ENCODE measurements around the gene ACBD5.
"Not testable (repeated sequence)": the region's sequence is repeated elsewhere in the genome, so short reads cannot be mapped to it uniquely, and the experiment has no call there.

Gene ACBD5

DNA sequence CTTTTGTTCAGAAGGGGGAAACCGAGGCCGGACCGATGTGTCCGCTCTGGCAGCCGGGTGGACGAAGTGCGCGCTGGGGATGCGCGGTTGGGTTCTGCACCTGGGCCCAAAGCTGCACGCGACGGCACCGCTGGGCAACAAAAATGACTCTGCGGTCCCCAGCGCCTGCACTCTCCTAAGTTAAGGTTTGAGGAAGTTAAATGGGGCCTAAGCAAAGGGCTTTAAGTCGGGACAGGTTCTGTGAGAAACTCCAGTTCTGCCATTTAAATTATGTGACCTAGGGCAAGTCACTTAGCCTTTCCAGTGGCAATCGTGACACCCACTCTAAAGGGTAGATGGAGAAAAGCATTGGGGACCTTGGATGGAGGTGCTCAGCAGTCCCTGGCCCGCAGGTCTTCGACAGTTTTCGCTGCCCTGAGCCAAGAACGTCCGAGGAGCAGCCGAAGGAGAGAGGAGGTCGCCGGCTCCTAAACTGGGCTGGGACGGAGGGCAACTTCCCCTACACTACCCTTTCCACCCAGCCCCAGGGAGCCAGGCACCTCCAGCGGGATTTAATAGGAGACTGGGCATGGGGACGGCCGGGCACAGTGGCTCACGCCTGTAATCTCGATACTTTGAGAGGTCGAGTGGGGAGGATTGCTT lies 534 bp upstream of the ACBD5 start:
- no peak for DNase-seq (ENCODE audit: extremely low read depth in 1 of 2, low read depth in 1 of 2)

DNA sequence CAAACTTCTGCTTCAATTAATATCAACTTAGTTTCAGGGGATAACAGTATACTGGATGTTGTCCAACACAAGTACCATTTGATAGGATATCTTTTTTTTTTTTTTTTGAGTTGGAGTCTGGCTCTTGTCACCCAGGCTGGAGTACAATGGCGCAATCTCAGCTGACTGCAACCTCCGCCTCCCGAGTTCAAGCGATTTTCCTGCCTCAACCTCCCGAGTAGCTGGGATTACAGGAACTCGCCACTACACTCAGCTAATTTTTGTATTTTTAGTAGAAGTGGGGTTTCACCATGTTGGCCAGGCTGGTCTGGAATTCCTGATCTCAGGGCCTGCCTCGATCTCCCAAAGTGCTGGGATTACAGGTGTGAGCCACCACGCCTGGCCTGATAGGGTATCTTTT lies 3.1 kb downstream of the ACBD5 start:
- not testable (repeated sequence) for DNase-seq (ENCODE audit: extremely low read depth in 1 of 2, low read depth in 1 of 2)

DNA sequence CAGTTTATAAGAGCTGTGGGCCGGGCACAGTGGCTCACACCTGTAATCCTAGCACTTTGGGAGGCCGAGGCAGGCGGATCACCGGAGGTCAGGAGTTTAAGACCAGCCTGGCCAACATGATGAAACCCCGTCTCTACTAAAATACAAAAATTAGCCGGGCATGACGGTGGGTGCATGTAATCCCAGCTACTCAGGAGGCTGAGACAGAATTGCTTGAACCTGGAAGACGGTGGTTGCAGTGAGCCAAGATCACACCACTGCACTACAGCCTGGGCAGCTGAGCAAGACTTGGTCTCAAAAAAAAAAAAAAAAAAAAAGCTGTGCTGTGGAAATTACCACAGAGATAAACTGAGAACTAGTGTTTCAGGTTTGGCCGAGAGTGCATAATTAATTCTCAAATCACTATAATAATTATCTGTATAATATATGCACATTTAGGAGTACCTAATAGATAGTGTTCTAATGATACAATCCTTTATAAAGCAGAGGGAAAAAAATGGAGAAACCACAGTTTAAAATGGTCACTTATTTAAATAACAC lies 3.9 kb downstream of the ACBD5 start:
- DNase-seq (ENCODE audit: extremely low read depth in 1 of 2, low read depth in 1 of 2): not testable (repeated sequence)

DNA sequence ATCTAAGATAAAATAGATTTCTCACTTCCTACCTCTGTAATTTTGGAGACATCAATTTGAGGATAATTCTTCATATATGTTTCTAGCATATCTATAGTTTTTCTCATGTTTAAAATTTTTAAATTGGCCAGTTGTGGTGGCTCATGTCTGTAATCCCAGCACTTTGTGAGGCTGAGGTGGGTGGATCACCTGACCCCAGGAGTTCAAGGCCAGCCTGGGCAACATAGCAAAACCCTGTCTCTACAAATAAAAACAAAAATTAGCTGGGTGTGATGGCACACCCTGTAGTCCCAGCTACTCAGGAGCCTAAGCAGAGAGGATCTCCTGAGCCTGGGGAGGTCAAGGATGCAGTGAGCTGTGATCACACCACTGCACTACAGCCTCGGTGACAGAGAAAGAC lies 4.9 kb downstream of the ACBD5 start:
- DNase-seq (ENCODE audit: extremely low read depth in 1 of 2, low read depth in 1 of 2): no peak

DNA sequence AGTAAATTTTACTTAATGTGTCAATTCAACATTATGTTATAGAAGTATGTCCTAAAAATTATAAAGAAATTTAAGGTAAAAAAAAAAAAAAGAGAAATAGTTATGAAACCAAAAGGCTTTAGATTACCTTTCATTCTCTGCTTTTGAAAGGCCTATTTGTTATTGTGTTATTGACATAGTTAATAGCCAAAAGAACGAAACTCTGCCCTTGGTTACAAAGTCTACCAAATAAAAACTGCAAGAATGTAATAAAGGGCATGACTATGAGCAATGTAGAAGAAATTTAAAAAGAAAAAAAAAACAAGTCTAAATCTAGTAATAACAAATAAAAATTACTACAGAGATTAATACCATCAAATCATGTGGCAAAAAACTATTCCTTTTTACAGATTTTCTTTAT lies 10.6 kb downstream of the ACBD5 start:
- no peak for DNase-seq (ENCODE audit: extremely low read depth in 1 of 2, low read depth in 1 of 2)

DNA sequence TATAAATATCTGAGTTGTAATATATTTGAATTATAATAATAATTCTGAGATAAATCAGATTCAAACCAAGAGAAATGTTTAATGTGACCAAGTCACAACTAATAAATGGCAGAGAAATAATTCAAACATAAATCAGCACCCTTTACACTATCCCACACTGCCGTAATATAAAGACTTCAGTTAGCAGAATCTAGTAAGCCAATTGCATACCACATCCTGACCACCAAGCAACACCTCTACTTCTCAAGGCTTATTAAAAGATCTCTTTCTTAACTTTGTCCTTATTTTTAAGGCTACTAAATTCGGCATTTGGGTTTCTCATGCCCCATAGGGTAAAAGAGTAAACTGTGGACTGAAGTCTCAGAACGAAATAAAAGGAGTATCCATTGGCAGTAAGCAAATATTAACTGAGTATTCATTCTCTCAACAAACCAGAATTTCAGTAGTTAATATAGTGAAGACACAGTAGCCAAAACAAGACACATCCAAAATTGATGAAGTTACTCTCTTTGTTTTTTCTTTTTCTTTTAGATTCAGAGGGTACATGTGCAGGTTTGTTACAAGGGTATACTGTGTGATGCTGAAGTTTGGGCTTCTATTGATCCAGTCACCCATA lies 14.8 kb downstream of the ACBD5 start:
- no peak for DNase-seq (ENCODE audit: extremely low read depth in 1 of 2, low read depth in 1 of 2)

DNA sequence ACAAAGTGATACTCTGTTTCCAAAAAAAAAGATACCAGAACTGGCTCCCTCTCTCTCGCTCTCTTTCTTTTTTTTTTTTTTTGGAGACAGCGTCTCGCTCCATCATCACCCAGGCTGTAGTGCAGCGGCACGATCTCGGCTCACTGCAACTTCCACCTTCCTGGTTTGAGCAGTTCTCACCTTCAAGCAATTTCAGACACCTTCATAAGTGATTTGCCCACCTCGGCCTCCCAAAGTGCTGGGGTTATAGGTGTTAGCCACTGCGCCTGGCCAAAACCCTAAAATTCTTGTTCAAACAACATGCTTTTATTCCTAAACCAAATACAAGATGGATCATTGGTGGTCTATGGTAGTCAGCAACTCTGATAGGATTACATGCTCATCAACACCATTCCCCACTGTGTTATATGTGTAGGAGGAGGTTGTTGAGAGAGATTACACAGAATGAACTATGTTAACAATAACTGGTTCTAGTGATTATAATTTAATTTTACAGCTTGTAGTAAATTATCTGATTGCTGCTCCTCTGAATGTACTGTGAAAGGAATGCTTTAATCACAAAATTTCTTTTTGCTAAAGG lies 15.5 kb downstream of the ACBD5 start:
- no peak for DNase-seq (ENCODE audit: extremely low read depth in 1 of 2, low read depth in 1 of 2)

DNA sequence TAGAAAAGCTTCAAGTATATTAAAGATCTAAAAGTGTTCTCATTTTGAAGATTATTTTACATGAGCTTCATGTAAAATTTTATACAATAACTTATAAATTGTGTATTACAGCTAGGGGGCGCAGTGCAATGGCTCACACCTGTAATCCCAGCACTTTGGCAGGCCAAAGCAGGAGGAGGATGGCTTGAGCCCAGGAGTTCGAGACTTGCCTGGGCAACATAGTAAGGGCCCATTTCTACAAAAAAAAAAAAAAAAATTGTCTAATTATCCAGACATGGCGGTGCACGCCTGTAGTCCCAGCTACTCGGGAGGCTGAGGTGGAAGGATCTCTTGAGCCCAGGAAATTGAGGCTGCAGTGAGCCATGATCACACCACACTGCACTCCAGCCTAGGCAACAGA lies 16.6 kb downstream of the ACBD5 start:
- no peak for DNase-seq (ENCODE audit: extremely low read depth in 1 of 2, low read depth in 1 of 2)

DNA sequence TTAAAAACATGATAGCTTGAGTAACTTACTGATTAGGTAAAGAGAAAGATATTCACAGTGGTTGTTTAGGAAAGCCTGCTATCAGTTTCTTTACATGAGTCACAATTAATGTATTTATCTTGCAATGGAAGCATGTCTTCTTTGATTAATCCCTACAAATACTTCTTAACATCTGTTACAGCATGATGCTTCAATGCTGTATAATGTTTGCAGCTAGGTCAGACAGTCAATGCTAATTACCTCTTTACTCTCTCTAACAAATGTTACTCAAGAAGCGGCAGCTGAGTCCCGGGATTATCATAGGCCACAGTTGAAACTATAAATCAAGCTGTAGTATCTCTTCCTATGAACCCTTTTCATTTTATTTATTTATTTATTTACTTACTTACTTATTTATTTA lies 33.2 kb downstream of the ACBD5 start:
- no peak for DNase-seq (ENCODE audit: extremely low read depth in 1 of 2, low read depth in 1 of 2)

DNA sequence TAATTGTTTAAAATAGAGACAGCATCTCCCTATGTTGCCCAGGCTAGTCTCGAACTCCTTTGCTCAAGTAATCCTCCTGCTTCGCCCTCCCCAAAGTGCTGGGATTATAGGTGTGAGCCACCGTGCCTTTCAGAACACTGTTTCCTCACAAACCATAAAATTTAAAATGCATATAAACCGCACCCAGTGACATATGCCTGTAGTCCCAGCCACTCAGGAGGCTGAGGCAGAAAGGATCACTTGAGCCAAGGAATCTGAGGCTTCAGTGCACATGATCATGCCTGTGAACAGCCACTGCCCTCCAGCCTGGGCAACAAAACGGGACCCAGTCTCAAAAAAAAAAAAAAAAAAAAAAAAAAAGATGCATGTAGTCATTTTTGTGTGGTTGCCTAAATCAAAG lies 36.8 kb downstream of the ACBD5 start:
- DNase-seq (ENCODE audit: extremely low read depth in 1 of 2, low read depth in 1 of 2): no peak

DNA sequence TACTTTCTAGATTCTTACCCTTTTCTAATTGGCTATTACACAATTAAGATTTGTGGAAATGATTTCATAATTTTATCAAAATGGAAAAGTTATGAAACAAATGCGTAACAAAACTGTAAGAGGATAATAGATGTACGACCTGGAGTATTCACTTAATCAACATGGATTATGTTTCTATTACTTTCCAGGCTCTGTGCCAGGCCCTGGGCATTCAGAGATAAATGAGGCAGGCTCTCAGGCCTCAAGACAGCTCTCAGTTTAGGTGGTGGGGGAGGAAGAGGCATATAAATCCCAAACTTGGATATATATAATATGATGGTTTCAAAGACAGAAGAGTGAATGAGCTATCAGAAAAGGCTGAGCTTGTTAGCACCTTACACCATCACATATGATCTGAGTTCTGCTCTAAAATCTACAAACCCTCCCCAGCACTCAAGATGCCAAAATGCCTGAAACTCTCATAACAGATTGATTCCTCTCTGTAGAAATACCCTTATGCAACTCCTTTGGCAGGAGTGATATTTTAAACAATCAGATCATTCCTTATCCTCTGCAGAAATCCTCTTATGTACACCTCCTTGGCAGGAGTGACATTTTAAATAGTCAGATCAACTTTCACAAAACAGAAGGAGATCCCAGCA lies 42.5 kb downstream of the ACBD5 start:
- no peak for DNase-seq (ENCODE audit: extremely low read depth in 1 of 2, low read depth in 1 of 2)

DNA sequence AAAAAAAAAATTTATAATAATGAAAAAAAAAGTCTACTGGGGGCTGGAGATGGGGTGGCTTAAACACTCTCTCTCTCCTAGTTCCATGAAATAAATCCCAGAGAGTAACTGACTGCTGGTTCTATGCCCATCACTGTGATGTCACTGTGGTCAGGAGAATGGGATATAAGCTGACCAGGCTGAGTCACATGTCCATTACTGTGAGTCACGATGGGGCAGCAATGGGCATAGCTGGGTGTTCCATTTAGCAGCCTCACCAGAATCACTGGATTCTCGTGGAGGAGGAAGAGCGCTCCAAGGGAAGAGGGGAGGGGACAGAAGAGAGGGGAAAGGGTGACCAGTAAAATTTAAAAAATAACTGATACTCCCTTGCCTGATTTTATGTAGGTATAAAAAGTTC lies 48.3 kb downstream of the ACBD5 start:
- DNase-seq (ENCODE audit: extremely low read depth in 1 of 2, low read depth in 1 of 2): no peak

DNA sequence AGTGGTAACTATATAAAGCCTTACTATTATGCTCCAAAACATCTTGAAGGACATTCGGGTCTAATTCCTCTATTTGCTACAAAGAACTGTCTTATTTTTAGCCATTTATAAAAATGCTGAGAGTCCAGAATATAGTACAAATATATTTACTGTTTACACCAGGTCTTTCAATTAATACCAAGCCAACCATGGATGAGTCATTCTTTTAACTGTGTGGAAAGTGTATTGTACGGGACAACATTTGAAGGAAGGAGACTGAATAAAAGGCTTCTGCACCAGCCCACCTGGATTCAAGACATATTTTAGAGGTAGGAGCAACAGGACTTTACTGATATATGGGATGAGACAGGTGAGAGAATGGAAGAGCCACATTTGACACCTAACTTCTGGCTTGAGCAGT lies 50.1 kb downstream of the ACBD5 start:
- DNase-seq (ENCODE audit: extremely low read depth in 1 of 2, low read depth in 1 of 2): no peak

DNA sequence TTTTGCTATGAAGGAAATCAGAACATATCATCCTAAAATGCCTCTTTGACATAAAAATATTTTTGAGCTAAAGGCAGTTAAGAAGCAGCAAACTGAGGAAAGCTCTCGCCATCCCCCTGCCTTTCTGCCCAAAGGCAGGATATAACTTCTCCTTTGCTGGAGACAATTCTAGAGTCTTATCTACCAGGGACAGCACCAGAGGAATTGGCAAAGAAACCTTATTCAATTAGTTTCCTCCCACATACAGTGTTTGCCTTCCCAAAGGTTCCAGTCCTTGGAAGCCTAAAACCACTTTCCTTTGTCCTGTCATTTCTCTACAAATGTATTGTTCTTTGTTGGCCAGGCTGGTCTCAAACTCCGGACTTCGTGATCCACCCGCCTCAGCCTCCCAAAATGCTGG lies 51.7 kb downstream of the ACBD5 start:
- DNase-seq (ENCODE audit: extremely low read depth in 1 of 2, low read depth in 1 of 2): no peak

DNA sequence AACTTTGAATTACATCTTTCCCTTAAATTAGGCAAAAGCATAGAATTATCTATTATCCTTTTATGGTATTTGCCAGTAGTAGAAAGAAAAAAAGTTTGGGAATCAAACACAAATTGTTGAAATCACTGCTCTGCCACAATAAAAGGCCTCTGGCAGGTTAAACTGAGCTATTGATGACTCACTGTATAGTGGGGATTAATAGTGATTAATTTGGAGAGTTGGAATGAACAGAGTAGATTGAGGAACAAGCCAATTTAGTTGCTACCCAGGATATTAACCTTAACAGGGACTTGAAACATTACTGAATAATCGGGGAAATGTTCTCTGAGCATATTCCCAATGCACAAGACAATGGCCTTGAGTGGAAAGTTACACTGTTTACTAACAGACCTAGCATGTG lies 52.3 kb downstream of the ACBD5 start:
- no peak for DNase-seq (ENCODE audit: extremely low read depth in 1 of 2, low read depth in 1 of 2)

DNA sequence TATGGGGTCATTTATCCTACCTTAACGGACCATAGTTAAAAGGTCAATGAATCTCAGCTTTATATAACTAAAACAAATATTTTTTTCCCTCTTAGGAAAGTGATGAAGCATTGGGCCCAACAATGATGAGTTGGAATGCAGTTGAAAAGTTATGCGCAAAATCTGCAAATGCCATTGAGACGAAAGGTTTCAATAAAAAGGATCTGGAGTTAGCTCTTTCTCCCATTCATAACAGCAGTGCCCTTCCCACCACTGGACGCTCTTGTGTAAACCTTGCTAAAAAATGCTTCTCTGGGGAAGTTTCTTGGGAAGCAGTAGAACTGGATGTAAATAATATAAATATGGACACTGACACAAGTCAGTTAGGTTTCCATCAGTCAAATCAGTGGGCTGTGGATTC lies 70.7 kb downstream of the ACBD5 start:
- DNase-seq (ENCODE audit: extremely low read depth in 1 of 2, low read depth in 1 of 2): no peak

DNA sequence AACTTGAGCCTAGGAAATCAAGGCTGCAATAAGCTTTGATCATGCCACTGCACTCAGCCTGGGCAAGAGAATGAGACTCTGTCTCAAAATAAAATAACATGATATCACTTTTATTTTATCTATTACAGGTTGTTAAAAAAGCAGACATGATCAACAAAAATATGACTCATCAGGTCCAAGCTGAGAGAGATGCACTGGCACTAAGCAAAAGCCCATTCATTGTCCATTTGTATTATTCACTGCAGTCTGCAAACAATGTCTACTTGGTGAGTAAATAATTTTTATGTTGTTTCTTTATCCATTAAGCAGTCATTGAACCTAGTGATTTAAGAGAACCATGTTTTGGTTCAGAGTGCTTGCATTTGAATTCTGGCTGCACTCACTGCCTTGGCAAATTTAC lies 82.2 kb downstream of the ACBD5 start:
- DNase-seq (ENCODE audit: extremely low read depth in 1 of 2, low read depth in 1 of 2): no peak

DNA sequence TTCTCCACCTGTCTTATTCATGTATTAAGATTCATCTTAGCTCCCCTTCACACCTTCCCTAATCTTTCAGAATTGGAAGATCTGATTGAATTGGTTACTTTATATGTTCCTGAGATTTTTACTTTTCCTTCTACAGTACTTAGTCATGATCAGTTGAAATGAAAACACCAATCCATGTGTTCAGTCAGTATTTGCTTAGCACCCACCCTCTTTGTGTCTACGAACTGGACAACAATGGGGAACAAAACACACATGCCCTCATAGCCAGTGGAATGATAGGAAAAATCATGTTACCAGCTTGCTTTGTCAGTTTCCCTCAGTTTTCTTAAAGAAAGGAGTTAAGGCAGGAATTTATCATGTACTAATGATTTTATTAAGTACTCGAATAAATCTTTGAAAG lies 83.4 kb downstream of the ACBD5 start:
- DNase-seq (ENCODE audit: extremely low read depth in 1 of 2, low read depth in 1 of 2): no peak

DNA sequence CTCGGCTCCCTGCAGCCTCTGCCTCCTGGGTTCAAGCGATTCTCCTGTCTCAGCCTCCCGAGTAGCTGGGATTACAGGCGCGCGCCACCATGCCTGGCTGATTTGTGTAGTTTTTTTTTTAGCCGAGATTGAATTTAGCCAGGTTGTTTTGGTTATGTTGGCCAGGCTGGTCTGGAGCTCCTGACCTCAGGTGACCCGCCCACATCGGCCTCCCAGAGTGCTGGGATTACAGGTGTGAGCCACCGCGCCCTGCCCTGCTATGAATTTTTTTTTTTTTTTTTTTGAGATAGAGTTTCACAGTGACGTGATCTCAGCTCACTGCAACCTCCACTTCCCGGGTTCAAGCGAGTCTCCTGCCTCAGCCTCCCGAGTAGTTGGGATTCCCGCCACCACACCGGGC lies 84.0 kb downstream of the ACBD5 start:
- DNase-seq (ENCODE audit: extremely low read depth in 1 of 2, low read depth in 1 of 2): not testable (repeated sequence)

DNA sequence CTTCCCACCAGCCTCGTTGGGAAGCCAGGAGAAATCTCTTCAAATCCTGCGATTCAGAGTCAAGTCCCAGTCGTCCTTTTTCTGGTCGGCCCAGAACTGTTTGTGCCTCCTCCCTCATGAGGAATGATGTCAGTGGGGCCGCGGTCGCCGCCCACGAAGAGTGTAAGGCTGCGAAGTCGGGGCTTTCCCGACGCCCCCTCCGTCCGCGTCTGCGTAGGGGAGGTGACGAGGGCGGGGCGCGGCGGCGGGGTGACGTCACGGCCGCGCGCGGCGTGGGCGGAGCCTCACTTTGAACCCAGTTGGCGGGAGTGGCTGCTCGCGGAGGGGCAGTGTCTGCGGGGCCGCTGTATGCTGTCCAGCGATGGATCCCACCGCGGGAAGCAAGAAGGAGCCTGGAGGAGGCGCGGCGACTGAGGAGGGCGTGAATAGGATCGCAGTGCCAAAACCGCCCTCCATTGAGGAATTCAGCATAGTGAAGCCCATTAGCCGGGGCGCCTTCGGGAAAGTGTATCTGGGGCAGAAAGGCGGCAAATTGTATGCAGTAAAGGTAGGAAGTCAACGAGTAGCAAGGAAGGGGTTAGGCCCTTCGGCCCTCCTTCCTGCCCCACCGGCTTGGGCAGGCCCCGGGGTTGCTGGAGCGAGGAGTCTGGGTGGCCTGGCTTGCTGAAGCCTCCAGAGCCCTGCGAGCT lies 85.4 kb downstream of the ACBD5 start, which contains the start of gene MASTL:
Gene MASTL (plus strand): TSS at position 287 of the 689 bp plus-strand sequence. CDS start 75 bp downstream, at position 362.
- DNase-seq (ENCODE audit: extremely low read depth in 1 of 2, low read depth in 1 of 2): peak; percentile 87 to 92

DNA sequence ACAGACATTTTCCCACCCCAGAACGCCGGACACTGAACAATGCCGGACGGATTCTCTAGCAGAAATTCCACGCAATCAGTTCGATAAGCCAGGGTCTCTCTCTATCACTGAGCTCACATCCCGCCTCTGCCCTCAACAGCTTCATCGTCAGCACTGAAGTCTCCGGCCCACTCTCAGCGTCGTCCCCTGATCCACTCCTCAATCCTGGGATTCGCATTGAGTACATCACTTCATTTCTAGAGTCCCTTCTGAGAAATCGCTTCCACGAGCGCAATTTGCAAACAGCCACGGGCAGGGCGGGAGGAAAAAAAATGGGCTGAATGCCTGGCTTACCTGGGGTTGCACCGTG lies 86.8 kb downstream of the ACBD5 start:
- no peak for DNase-seq (ENCODE audit: extremely low read depth in 1 of 2, low read depth in 1 of 2)

All from activated CD8-positive, alpha-beta memory T cell treated with anti-CD3 and anti-CD28 coated beads for 1 hour (primary cell).